CD8-positive, alpha-beta memory T cell (primary cell): Measurements from ENCODE around the gene ACOX3. TPM values are rescaled to one million over a fixed set of nuclear protein-coding genes. Genes with fewer than 3 reads are reported as not detected.
"Not testable (repeated sequence)": the region's sequence is repeated elsewhere in the genome, so short reads cannot be mapped to it uniquely, and the experiment has no call there.

Experiments used
- CTCF ChIA-PET: fragments of 350-600 bp; sonication (Branson Sonifier 250); formaldehyde crosslinking; loops from one replicate; lab custom pipeline; 2021; ENCODE audit warnings: antibody characterized with exemption; lab: Charles Lee
- POLR2A ChIA-PET: fragments of 350-600 bp; sonication (Branson Sonifier 250); formaldehyde crosslinking; loops from one replicate; lab custom pipeline; 2021; ENCODE audit warnings: antibody characterized with exemption; lab: Charles Lee
- DNase-seq, 5 donors: peaks; one replicate each; pipeline versions ENCODE4 v3.0.0 to v3.0.0-alpha.2; 2020 to 2022; ENCODE audit warnings: mixed read lengths in 1 of 5
- H3K27ac ChIP-seq: one replicate; pipeline ENCODE4 v1.7.0; 2013; ENCODE audit warnings: low read depth, mild to moderate bottlenecking, low read length, moderate library complexity
- H3K27me3 ChIP-seq: 2 replicates; pipeline ENCODE4 v1.7.0; 2013; ENCODE audit warnings: low read length, mild to moderate bottlenecking; ENCODE audit not compliant: insufficient read depth, poor library complexity, severe bottlenecking
- H3K36me3 ChIP-seq: 2 replicates; pipeline ENCODE4 v1.7.0; 2013; ENCODE audit warnings: mild to moderate bottlenecking, low read length, moderate library complexity; ENCODE audit not compliant: insufficient read depth
- H3K4me1 ChIP-seq: 2 replicates; pipeline ENCODE4 v1.7.0; 2013; ENCODE audit warnings: mild to moderate bottlenecking, low read length, moderate library complexity; ENCODE audit not compliant: insufficient read depth
- H3K4me3 ChIP-seq: 2 replicates; pipeline ENCODE4 v1.7.0; 2013; ENCODE audit warnings: mild to moderate bottlenecking, low read length
- H3K9me3 ChIP-seq: 2 replicates; pipeline ENCODE4 v1.7.0; 2013; ENCODE audit warnings: mild to moderate bottlenecking, low read length
- H3K27ac Mint-ChIP-seq, 8 donors: one replicate each; pipeline ENCODE4 v1.8.0; 2020 to 2021; ENCODE audit warnings: mixed read lengths in 8 of 8, mild to moderate bottlenecking in 6 of 8, inconsistent platforms in 3 of 8, moderate library complexity in 3 of 8
- H3K27me3 Mint-ChIP-seq, 2 donors: one replicate each; pipeline ENCODE4 v1.8.0; 2020 to 2021; ENCODE audit warnings: mixed read lengths in 2 of 2, mild to moderate bottlenecking in 1 of 2, moderate library complexity in 1 of 2
- H3K36me3 Mint-ChIP-seq, 3 donors: one replicate each; pipeline ENCODE4 v1.8.0; 2020 to 2021; ENCODE audit warnings: mixed read lengths in 3 of 3, inconsistent platforms in 1 of 3, mild to moderate bottlenecking in 1 of 3
- H3K4me1 Mint-ChIP-seq, 3 donors: one replicate each; pipeline ENCODE4 v1.8.0; 2020 to 2021; ENCODE audit warnings: mixed read lengths in 3 of 3, inconsistent platforms in 1 of 3, mild to moderate bottlenecking in 1 of 3
- H3K4me3 Mint-ChIP-seq, 7 donors: one replicate each; pipeline ENCODE4 v1.8.0; 2020 to 2021; ENCODE audit warnings: mixed read lengths in 7 of 7, mild to moderate bottlenecking in 6 of 7, moderate library complexity in 4 of 7, inconsistent platforms in 2 of 7
- H3K9me3 Mint-ChIP-seq, 5 donors: one replicate each; pipeline ENCODE4 v1.8.0; 2020 to 2022; ENCODE audit warnings: mixed read lengths in 5 of 5, mild to moderate bottlenecking in 3 of 5, moderate library complexity in 2 of 5, inconsistent platforms in 1 of 5
- polyA plus RNA-seq: library from polyadenylated mRNA; unstranded; fragments of 300-500 nt; fragmentation: Illumina TruSeq; gene quantifications from one replicate; pipeline ENCODE4 v1.2.3, GENCODE V29; 2021
- total RNA-seq, 2 experiments: library from RNA; stranded (reverse); gene quantifications; one replicate each; pipeline ENCODE4 v1.2.3, GENCODE V29; 2021

ACOX3 gene
- total and polyA plus RNA-seq, 3 experiments from 2014 or later, result 14.2 to 24.9 (median 22.3) TPM

GRCh38 chr4:8422786-8423185 is 17.7 kb downstream of the ACOX3 start:
- Mint-ChIP-seq H3K9me3 (no peaks in the 10 kb centered on the region), H3K4me1 (peaks cover 23 to 50% (median 39%) of the 10 kb centered on the region in 3 donors)

GRCh38 chr4:8422327-8422726 is 18.2 kb downstream of the ACOX3 start:
- Histone ChIP-seq H3K36me3 (no peaks in the 10 kb centered on the region), H3K9me3 (no peaks in the 10 kb centered on the region), H3K27ac (no peak overlapping the region), H3K4me1 (peaks cover 4% of the 10 kb centered on the region), H3K27me3 (no peaks in the 10 kb centered on the region), H3K4me3 (no peak overlapping the region)
- ChIA-PET POLR2A (no interaction called here), CTCF (no interaction called here)
- Mint-ChIP-seq H3K9me3 (no peaks in the 10 kb centered on the region), H3K27me3 (no peaks in the 10 kb centered on the region), H3K36me3 (peaks cover 3 to 9% (median 6%) of the 10 kb centered on the region in 3 donors), H3K27ac (peak overlapping the region in 1 of 8 donors; percentile 3), H3K4me3 (peak overlapping the region in 1 of 7 donors; percentile 64), H3K4me1 (peaks cover 20 to 45% (median 36%) of the 10 kb centered on the region in 3 donors)
- DNase-seq, result no peak

More at GRCh38 chr4:8422786-8423185, 17.7 kb downstream of the ACOX3 start:
- Histone ChIP-seq H3K27ac (no peak overlapping the region), H3K4me1 (peaks cover 8% of the 10 kb centered on the region), H3K36me3 (no peaks in the 10 kb centered on the region), H3K9me3 (no peaks in the 10 kb centered on the region), H3K4me3 (no peak overlapping the region), H3K27me3 (no peaks in the 10 kb centered on the region)
- no peak for DNase-seq
- Mint-ChIP-seq H3K27ac (peak overlapping the region in 1 of 8 donors; percentile 3), H3K27me3 (no peaks in the 10 kb centered on the region), H3K4me3 (no peak overlapping the region), H3K36me3 (peaks cover 3 to 9% (median 6%) of the 10 kb centered on the region in 3 donors)
- CTCF ChIA-PET, result no interaction called here
- POLR2A ChIA-PET, result no interaction called here

GRCh38 chr4:8420151-8420550 is 20.4 kb downstream of the ACOX3 start:
- H3K9me3 Mint-ChIP-seq, CTCF ChIA-PET, H3K27me3 ChIP-seq, H3K4me3 ChIP-seq, H3K27me3 Mint-ChIP-seq, H3K36me3 ChIP-seq, H3K4me1 ChIP-seq, POLR2A ChIA-PET, DNase-seq, H3K9me3 ChIP-seq, H3K4me3 Mint-ChIP-seq, H3K27ac ChIP-seq: not testable (repeated sequence)
- H3K4me1 Mint-ChIP-seq, result peaks cover 8 to 24% (median 20%) of the 10 kb centered on the region in 3 donors
- H3K27ac Mint-ChIP-seq, result peak overlapping the region in 1 of 8 donors; percentile 25
- peaks cover 3 to 23% (median 6%) of the 10 kb centered on the region in 3 donors for H3K36me3 Mint-ChIP-seq

- Mint-ChIP-seq H3K4me1 (peaks cover 13 to 29% (median 26%) of the 10 kb centered on the region in 3 donors), H3K36me3 (peaks cover 8 to 28% (median 8%) of the 10 kb centered on the region in 3 donors), H3K27ac (peak overlapping the region in 7 of 8 donors; percentile 4 to 93 (median 48)), H3K27me3 (no peaks in the 10 kb centered on the region), H3K4me3 (peak overlapping the region in 1 of 7 donors; percentile 32), H3K9me3 (no peaks in the 10 kb centered on the region)
- Histone ChIP-seq H3K4me1 (no peaks in the 10 kb centered on the region), H3K4me3 (no peak overlapping the region), H3K27me3 (no peaks in the 10 kb centered on the region), H3K36me3 (peaks cover 5% of the 10 kb centered on the region), H3K9me3 (no peaks in the 10 kb centered on the region), H3K27ac (no peak overlapping the region)
- no peak for DNase-seq
- CTCF ChIA-PET, result no interaction called here
- POLR2A ChIA-PET, result no interaction called here
Observed at GRCh38 chr4:8419222-8420041, 21.1 kb downstream of the ACOX3 start.

- Histone ChIP-seq H3K4me1 (no peaks in the 10 kb centered on the region), H3K27ac (no peak overlapping the region), H3K27me3 (no peaks in the 10 kb centered on the region), H3K36me3 (peaks cover 12% of the 10 kb centered on the region), H3K9me3 (no peaks in the 10 kb centered on the region), H3K4me3 (no peak overlapping the region)
- H3K9me3 Mint-ChIP-seq, result no peaks in the 10 kb centered on the region
- POLR2A ChIA-PET, result no interaction called here
- no peak overlapping the region for H3K27ac Mint-ChIP-seq
- no peak overlapping the region for H3K4me3 Mint-ChIP-seq
- H3K27me3 Mint-ChIP-seq, result no peaks in the 10 kb centered on the region
- H3K36me3 Mint-ChIP-seq, result peaks cover 12 to 34% (median 12%) of the 10 kb centered on the region in 3 donors
- no peak for DNase-seq
- CTCF ChIA-PET, result interaction anchor here (1.5 kb wide), 1 partner anchor 189 kb away, joined by 3 read pairs; no protein-coding TSS in a partner anchor
- H3K4me1 Mint-ChIP-seq, result peaks cover 20 to 36% (median 32%) of the 10 kb centered on the region in 3 donors
Observed at GRCh38 chr4:8417071-8417614, 23.4 kb downstream of the ACOX3 start.

GRCh38 chr4:8414377-8414776 is 26.1 kb downstream of the ACOX3 start:
- no peaks in the 10 kb centered on the region for H3K27me3 Mint-ChIP-seq
- CTCF ChIA-PET, result interaction anchor here (1.0 kb wide), 1 partner anchor 12 kb away, joined by 3 read pairs; no protein-coding TSS in a partner anchor

GRCh38 chr4:8412288-8412687 is 28.2 kb downstream of the ACOX3 start:
- Mint-ChIP-seq H3K4me3 (no peak overlapping the region), H3K27ac (peak overlapping the region in 3 of 8 donors; percentile 15 to 86 (median 64)), H3K27me3 (no peaks in the 10 kb centered on the region), H3K4me1 (peaks cover 28 to 34% (median 33%) of the 10 kb centered on the region in 3 donors), H3K36me3 (peaks cover 6 to 39% (median 13%) of the 10 kb centered on the region in 3 donors), H3K9me3 (no peaks in the 10 kb centered on the region)
- no peak overlapping the region for H3K4me3 ChIP-seq
- H3K4me1 ChIP-seq, result peaks cover 11% of the 10 kb centered on the region
- DNase-seq, result no peak
- no peak overlapping the region for H3K27ac ChIP-seq
- peaks cover 12% of the 10 kb centered on the region for H3K36me3 ChIP-seq
- no peaks in the 10 kb centered on the region for H3K27me3 ChIP-seq
- CTCF ChIA-PET, result no interaction called here
- no peaks in the 10 kb centered on the region for H3K9me3 ChIP-seq
- POLR2A ChIA-PET, result no interaction called here

More at GRCh38 chr4:8414377-8414776, 26.1 kb downstream of the ACOX3 start:
- H3K27ac Mint-ChIP-seq, result peak overlapping the region in 6 of 8 donors; percentile 45 to 87 (median 72)
- peaks cover 12% of the 10 kb centered on the region for H3K36me3 ChIP-seq
- no peaks in the 10 kb centered on the region for H3K27me3 ChIP-seq
- H3K4me3 ChIP-seq, result no peak overlapping the region
- peak in 4 of 5 donors; percentile 32 to 62 (median 48) for DNase-seq
- H3K9me3 ChIP-seq, result no peaks in the 10 kb centered on the region
- peaks cover 6 to 37% (median 10%) of the 10 kb centered on the region in 3 donors for H3K36me3 Mint-ChIP-seq
- H3K4me1 Mint-ChIP-seq, result peaks cover 24 to 33% (median 29%) of the 10 kb centered on the region in 3 donors
- no peaks in the 10 kb centered on the region for H3K9me3 Mint-ChIP-seq
- POLR2A ChIA-PET, result no interaction called here
- peaks cover 10% of the 10 kb centered on the region for H3K4me1 ChIP-seq
- no peak overlapping the region for H3K27ac ChIP-seq
- peak overlapping the region in 3 of 7 donors; percentile 9 to 38 (median 24) for H3K4me3 Mint-ChIP-seq
